SK-N-SH treated with all-trans-retinoic acid at 6 μM for 48 hours (cell line): Measurements from ENCODE around the gene GHRL.

Experiments
- ATAC-seq: fragments of 200-7000 bp; cut with Tn5 transposase; 3 replicates; pipeline ENCODE4 v1.9.1; 2020; ENCODE audit warnings: mild to moderate bottlenecking, moderate library complexity
- ARNTL ChIP-seq: fragments of 450-650 bp; formaldehyde crosslinking; IDR thresholded peaks from 2 replicates; pipeline ENCODE4 v1.5.0; 2020; ENCODE audit warnings: low read depth, mild to moderate bottlenecking, moderate library complexity, borderline replicate concordance
- BACH2 ChIP-seq: fragments of 250-450 bp; sonication (Bioruptor Pico); IDR thresholded peaks from 2 replicates; pipeline ENCODE4 v1.9.0; 2021; ENCODE audit warnings: mild to moderate bottlenecking, borderline replicate concordance
- CSDC2 ChIP-seq: fragments of 250-450 bp; sonication (Bioruptor Pico); IDR thresholded peaks from 2 replicates; pipeline ENCODE4 v1.5.0; 2020; ENCODE audit warnings: mild to moderate bottlenecking, moderate library complexity
- CSRNP3 ChIP-seq: fragments of 250-450 bp; sonication (Bioruptor Pico); IDR thresholded peaks from 2 replicates; pipeline ENCODE4 v1.5.1; 2021; ENCODE audit warnings: mild to moderate bottlenecking, moderate library complexity
- ESRRG ChIP-seq: fragments of 250-450 bp; sonication (Bioruptor Pico); IDR thresholded peaks from 2 replicates; pipeline ENCODE4 v1.6.1; 2021; ENCODE audit warnings: mild to moderate bottlenecking
- GLIS3 ChIP-seq: fragments of 250-450 bp; sonication (Bioruptor Pico); IDR thresholded peaks from 2 replicates; pipeline ENCODE4 v1.5.0; 2020; ENCODE audit warnings: mild to moderate bottlenecking, moderate library complexity
- ISL1 ChIP-seq: fragments of 250-450 bp; sonication (Bioruptor Pico); IDR thresholded peaks from 2 replicates; pipeline ENCODE4 v2.1.2; 2022; ENCODE audit warnings: mild to moderate bottlenecking, moderate library complexity
- OSR1 ChIP-seq: fragments of 250-450 bp; sonication (Bioruptor Pico); IDR thresholded peaks from 2 replicates; pipeline ENCODE4 v1.8.0; 2022; ENCODE audit warnings: moderate library complexity, mild to moderate bottlenecking, inconsistent platforms
- POU6F1 ChIP-seq: fragments of 250-450 bp; sonication (Bioruptor Pico); IDR thresholded peaks from 2 replicates; pipeline ENCODE4 v1.8.0; 2021; ENCODE audit warnings: low read depth, mild to moderate bottlenecking, moderate library complexity, borderline replicate concordance
- PPARA ChIP-seq: fragments of 250-450 bp; sonication (Bioruptor Pico); IDR thresholded peaks from 2 replicates; pipeline ENCODE4 v1.5.0; 2020; ENCODE audit warnings: mild to moderate bottlenecking, borderline replicate concordance
- SNAI2 ChIP-seq: fragments of 250-450 bp; sonication (Bioruptor Pico); IDR thresholded peaks from 2 replicates; pipeline ENCODE4 v1.5.0; 2020; ENCODE audit warnings: mild to moderate bottlenecking, moderate library complexity
- TCF4 ChIP-seq: fragments of 250-450 bp; sonication (Bioruptor Pico); IDR thresholded peaks from 2 replicates; pipeline ENCODE4 v1.8.0; 2021; ENCODE audit warnings: mild to moderate bottlenecking, moderate library complexity, borderline replicate concordance
- TOX ChIP-seq: fragments of 250-450 bp; sonication (Bioruptor Pico); IDR thresholded peaks from 2 replicates; pipeline ENCODE4 v1.8.0; 2021; ENCODE audit warnings: mild to moderate bottlenecking, moderate library complexity, borderline replicate concordance
- TSHZ2 ChIP-seq: fragments of 250-450 bp; sonication (Bioruptor Pico); IDR thresholded peaks from 2 replicates; pipeline ENCODE4 v1.5.0; 2020; ENCODE audit warnings: mild to moderate bottlenecking, moderate library complexity
- ZFP3 ChIP-seq: fragments of 250-450 bp; sonication (Bioruptor Pico); IDR thresholded peaks from 2 replicates; pipeline ENCODE4 v1.5.0; 2020; ENCODE audit warnings: mild to moderate bottlenecking, moderate library complexity
- ZFP30 ChIP-seq: fragments of 450-650 bp; formaldehyde crosslinking; IDR thresholded peaks from 2 replicates; pipeline ENCODE4 v1.5.0; 2022; ENCODE audit warnings: mild to moderate bottlenecking, moderate library complexity
- ZNF565 ChIP-seq: fragments of 450-650 bp; formaldehyde crosslinking; conservative IDR thresholded peaks from 2 replicates; pipeline ENCODE4 v1.5.0; 2020; ENCODE audit warnings: low read depth, mild to moderate bottlenecking, moderate library complexity
- ZNF70 ChIP-seq: fragments of 450-650 bp; formaldehyde crosslinking; IDR thresholded peaks from 2 replicates; pipeline ENCODE4 v1.5.0; 2020; ENCODE audit warnings: mild to moderate bottlenecking, moderate library complexity
- ZNF8 ChIP-seq: fragments of 450-650 bp; formaldehyde crosslinking; IDR thresholded peaks from 2 replicates; pipeline ENCODE4 v1.5.0; 2020; ENCODE audit warnings: mild to moderate bottlenecking, moderate library complexity
- TF ChIP-seq, protein P1 (sequence below): fragments of 250-450 bp; sonication (Bioruptor Pico); IDR thresholded peaks from 2 replicates; pipeline ENCODE4 v1.5.1; 2020; ENCODE audit warnings: low read depth, mild to moderate bottlenecking, moderate library complexity
- TF ChIP-seq, protein P2 (sequence below): fragments of 250-450 bp; sonication (Bioruptor Pico); IDR thresholded peaks from 2 replicates; pipeline ENCODE4 v1.8.0; 2020; ENCODE audit warnings: mild to moderate bottlenecking, moderate library complexity, borderline replicate concordance

GHRL gene

DNA sequence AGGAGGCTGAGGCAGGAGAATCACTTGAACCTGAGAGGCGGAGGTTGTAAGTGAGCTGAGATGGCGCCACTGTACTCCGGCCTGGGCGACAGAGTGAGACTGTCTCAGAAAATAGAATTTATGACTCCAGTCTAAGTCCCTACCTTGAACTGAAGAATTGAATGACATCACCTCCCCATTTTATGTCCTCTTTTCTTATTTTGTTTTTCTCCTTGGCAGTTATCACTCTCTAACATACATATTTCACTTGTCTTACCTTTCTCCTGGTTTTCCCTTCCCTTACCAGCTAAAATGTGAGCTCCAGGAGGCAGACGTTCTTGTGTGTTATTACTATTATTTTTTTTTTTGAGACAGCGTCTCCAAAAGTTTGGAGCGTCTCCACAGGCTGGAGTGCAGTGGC lies 36.9 kb downstream of the GHRL start:
- TF ChIP-seq CSDC2 (CRISPR knock-in tag) (no peak), ISL1 (CRISPR knock-in tag) (no peak), ZNF70 (CRISPR knock-in tag) (no peak)
- no peak for ATAC-seq

DNA sequence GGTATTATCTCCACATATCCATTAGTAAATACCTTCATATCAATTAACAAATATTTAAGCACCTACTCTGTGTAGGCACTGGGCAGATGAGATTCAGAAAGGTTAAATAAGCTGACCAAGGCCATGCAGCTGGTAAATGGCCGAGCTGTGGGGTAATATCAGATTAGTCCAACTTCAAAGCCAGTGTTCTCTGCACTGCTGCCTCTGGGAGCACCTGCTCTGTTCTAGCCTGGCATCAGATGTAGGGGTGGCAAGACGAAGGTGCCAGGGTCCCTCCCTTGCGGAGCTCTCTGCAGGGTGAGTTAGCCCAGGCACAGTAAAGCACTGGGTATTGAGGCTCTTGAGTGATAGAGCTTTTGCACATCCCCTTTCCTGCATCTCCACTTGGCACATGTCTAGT lies 39.0 kb downstream of the GHRL start:
- TF ChIP-seq, protein P1, sequence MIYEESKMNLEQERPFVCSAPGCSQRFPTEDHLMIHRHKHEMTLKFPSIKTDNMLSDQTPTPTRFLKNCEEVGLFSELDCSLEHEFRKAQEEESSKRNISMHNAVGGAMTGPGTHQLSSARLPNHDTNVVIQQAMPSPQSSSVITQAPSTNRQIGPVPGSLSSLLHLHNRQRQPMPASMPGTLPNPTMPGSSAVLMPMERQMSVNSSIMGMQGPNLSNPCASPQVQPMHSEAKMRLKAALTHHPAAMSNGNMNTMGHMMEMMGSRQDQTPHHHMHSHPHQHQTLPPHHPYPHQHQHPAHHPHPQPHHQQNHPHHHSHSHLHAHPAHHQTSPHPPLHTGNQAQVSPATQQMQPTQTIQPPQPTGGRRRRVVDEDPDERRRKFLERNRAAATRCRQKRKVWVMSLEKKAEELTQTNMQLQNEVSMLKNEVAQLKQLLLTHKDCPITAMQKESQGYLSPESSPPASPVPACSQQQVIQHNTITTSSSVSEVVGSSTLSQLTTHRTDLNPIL, result no peak
- no peak for TF ChIP-seq PPARA (CRISPR knock-in tag)
- no peak for TF ChIP-seq POU6F1 (CRISPR knock-in tag)
- no peak for TF ChIP-seq TOX (CRISPR knock-in tag)
- TF ChIP-seq SNAI2 (CRISPR knock-in tag), result no peak
- TF ChIP-seq BACH2 (CRISPR knock-in tag), result no peak
- TF ChIP-seq ZNF70 (CRISPR knock-in tag), result no peak
- no peak for TF ChIP-seq TSHZ2
- no peak for TF ChIP-seq ZFP30 (CRISPR knock-in tag)
- TF ChIP-seq ZNF8 (CRISPR knock-in tag), result no peak
- TF ChIP-seq ISL1 (CRISPR knock-in tag), result no peak
- TF ChIP-seq ZNF565 (CRISPR knock-in tag), result no peak
- no peak for TF ChIP-seq ZFP3
- no peak for TF ChIP-seq ESRRG (CRISPR knock-in tag)
- ATAC-seq, result no peak

DNA sequence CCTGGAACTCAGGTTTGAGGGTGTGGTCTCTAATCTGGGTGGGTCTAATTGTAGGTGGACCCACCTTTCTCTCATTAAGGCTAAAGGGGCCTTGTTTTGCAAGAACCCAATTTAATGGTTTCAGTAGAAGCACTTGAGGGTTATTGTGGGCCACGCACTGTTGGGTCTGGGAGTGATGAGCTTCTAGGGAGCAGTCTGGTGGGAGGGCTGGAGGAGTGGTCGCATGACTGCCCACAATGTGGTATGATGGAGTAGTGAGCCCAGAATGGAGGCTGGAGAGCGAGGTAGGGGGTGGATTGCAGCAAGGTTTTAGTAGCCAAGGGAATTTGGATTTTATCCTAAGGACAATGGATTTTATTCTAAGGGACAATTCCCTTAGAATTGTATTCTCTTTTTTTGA lies 41.7 kb downstream of the GHRL start:
- no peak for ATAC-seq
- TF ChIP-seq BACH2 (CRISPR knock-in tag) (no peak), ZNF8 (CRISPR knock-in tag) (no peak), TCF4 (CRISPR knock-in tag) (no peak), PPARA (CRISPR knock-in tag) (no peak), CSRNP3 (CRISPR knock-in tag) (no peak), ZNF565 (CRISPR knock-in tag) (no peak), OSR1 (CRISPR knock-in tag) (no peak), TSHZ2 (no peak), ESRRG (CRISPR knock-in tag) (no peak), ISL1 (CRISPR knock-in tag) (no peak), ARNTL (CRISPR knock-in tag) (no peak), TOX (CRISPR knock-in tag) (no peak), GLIS3 (CRISPR knock-in tag) (no peak), ZNF70 (CRISPR knock-in tag) (no peak)
- TF ChIP-seq, protein P1, result no peak
- TF ChIP-seq, protein P2, sequence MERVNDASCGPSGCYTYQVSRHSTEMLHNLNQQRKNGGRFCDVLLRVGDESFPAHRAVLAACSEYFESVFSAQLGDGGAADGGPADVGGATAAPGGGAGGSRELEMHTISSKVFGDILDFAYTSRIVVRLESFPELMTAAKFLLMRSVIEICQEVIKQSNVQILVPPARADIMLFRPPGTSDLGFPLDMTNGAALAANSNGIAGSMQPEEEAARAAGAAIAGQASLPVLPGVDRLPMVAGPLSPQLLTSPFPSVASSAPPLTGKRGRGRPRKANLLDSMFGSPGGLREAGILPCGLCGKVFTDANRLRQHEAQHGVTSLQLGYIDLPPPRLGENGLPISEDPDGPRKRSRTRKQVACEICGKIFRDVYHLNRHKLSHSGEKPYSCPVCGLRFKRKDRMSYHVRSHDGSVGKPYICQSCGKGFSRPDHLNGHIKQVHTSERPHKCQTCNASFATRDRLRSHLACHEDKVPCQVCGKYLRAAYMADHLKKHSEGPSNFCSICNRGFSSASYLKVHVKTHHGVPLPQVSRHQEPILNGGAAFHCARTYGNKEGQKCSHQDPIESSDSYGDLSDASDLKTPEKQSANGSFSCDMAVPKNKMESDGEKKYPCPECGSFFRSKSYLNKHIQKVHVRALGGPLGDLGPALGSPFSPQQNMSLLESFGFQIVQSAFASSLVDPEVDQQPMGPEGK (CRISPR knock-in tag), result no peak
- TF ChIP-seq, all 23 proteins: peak for 0
